H9 (cell line): ENCODE measurements around the gene SLC38A1. TPM values are rescaled to one million over a fixed set of nuclear protein-coding genes. Genes with fewer than 3 reads are reported as not detected.

Experiments
- DNase-seq: peaks from one replicate; pipeline ENCODE4 v3.0.0-alpha.2; 2017
- H2AFZ ChIP-seq: one replicate; pipeline ENCODE4 v1.6.1; 2013; ENCODE audit warnings: mild to moderate bottlenecking, low read length, control low read depth, moderate library complexity
- H2AK5ac ChIP-seq: 2 replicates; pipeline ENCODE4 v1.6.1; 2013; ENCODE audit warnings: low read length, control low read depth, mixed read lengths; ENCODE audit not compliant: insufficient read length
- H2BK120ac ChIP-seq: one replicate; pipeline ENCODE4 v1.6.1; 2013; ENCODE audit warnings: low read depth, mild to moderate bottlenecking, low read length, control low read depth, inconsistent platforms; ENCODE audit not compliant: poor library complexity, severe bottlenecking
- H2BK12ac ChIP-seq: 2 replicates; pipeline ENCODE4 v1.6.1; 2013; ENCODE audit warnings: low read length, control low read depth, mixed read lengths, low read depth; ENCODE audit not compliant: insufficient read length
- H2BK15ac ChIP-seq: 2 replicates; pipeline ENCODE4 v1.6.1; 2013; ENCODE audit warnings: low read depth, low read length, control low read depth
- H2BK20ac ChIP-seq: one replicate; pipeline ENCODE4 v1.6.1; 2013; ENCODE audit warnings: low read depth, mild to moderate bottlenecking, low read length, control low read depth, inconsistent platforms; ENCODE audit not compliant: poor library complexity, severe bottlenecking
- H2BK5ac ChIP-seq: 2 replicates; pipeline ENCODE4 v1.6.1; 2013; ENCODE audit warnings: low read length, control low read depth, mixed read lengths; ENCODE audit not compliant: insufficient read length
- H3K14ac ChIP-seq: 2 replicates; pipeline ENCODE4 v1.6.1; 2013; ENCODE audit warnings: low read length, control low read depth; ENCODE audit not compliant: insufficient read depth
- H3K18ac ChIP-seq: 2 replicates; pipeline ENCODE4 v1.6.1; 2013; ENCODE audit warnings: low read depth, mild to moderate bottlenecking, mixed read lengths, low read length, control low read depth; ENCODE audit not compliant: insufficient read length
- H3K23ac ChIP-seq: 2 replicates; pipeline ENCODE4 v1.6.1; 2013; ENCODE audit warnings: low read length, control low read depth, mixed read lengths, low read depth; ENCODE audit not compliant: insufficient read length
- H3K23me2 ChIP-seq: 2 replicates; pipeline ENCODE4 v1.6.1; 2013; ENCODE audit warnings: low read depth, mild to moderate bottlenecking, mixed read lengths, low read length, control low read depth; ENCODE audit not compliant: insufficient read length, poor library complexity, severe bottlenecking
- H3K27ac ChIP-seq: 2 replicates; pipeline ENCODE4 v1.5.1; 2013; ENCODE audit warnings: low read length, control low read depth, mixed read lengths, low read depth; ENCODE audit not compliant: insufficient read length
- H3K27me3 ChIP-seq: 2 replicates; pipeline ENCODE4 v1.6.1; 2013; ENCODE audit warnings: low read length, control low read depth, inconsistent platforms; ENCODE audit not compliant: insufficient read depth
- H3K4ac ChIP-seq: 2 replicates; pipeline ENCODE4 v1.6.1; 2013; ENCODE audit warnings: low read depth, mild to moderate bottlenecking, control low read depth, inconsistent platforms, low read length, moderate library complexity
- H3K4me1 ChIP-seq: 2 replicates; pipeline ENCODE4 v1.6.1; 2013; ENCODE audit warnings: low read length, control low read depth, inconsistent platforms; ENCODE audit not compliant: insufficient read depth
- H3K4me2 ChIP-seq: 2 replicates; pipeline ENCODE4 v1.6.1; 2013; ENCODE audit warnings: low read length, control low read depth, mixed read lengths; ENCODE audit not compliant: insufficient read length, insufficient read depth
- H3K56ac ChIP-seq: 2 replicates; pipeline ENCODE4 v1.6.1; 2013; ENCODE audit warnings: low read depth, mild to moderate bottlenecking, mixed read lengths, low read length, control low read depth; ENCODE audit not compliant: insufficient read length
- H3K79me1 ChIP-seq: 2 replicates; pipeline ENCODE4 v1.6.1; 2013; ENCODE audit warnings: low read depth, mild to moderate bottlenecking, moderate library complexity, low read length, control low read depth, inconsistent platforms; ENCODE audit not compliant: insufficient read depth, poor library complexity, severe bottlenecking
- H3K79me2 ChIP-seq: 2 replicates; pipeline ENCODE4 v1.6.1; 2013; ENCODE audit warnings: low read length, control low read depth, inconsistent platforms; ENCODE audit not compliant: insufficient read depth
- H3K9ac ChIP-seq: 2 replicates; pipeline ENCODE4 v1.6.1; 2013; ENCODE audit warnings: low read length, control low read depth, mixed read lengths; ENCODE audit not compliant: insufficient read length; ENCODE audit errors: extremely low read depth
- H3K9me3 ChIP-seq: one replicate; pipeline ENCODE4 v1.6.1; 2013; ENCODE audit warnings: low read depth, low read length, inconsistent platforms; ENCODE audit not compliant: control insufficient read depth
- H3T11ph ChIP-seq: one replicate; pipeline ENCODE4 v1.6.1; 2013; ENCODE audit warnings: mild to moderate bottlenecking, low read length, control low read depth, inconsistent platforms
- H4K20me1 ChIP-seq: one replicate; pipeline ENCODE4 v1.6.1; 2013; ENCODE audit not compliant: control insufficient read depth, insufficient read length, insufficient read depth
- H4K5ac ChIP-seq: 2 replicates; pipeline ENCODE4 v1.6.1; 2013; ENCODE audit warnings: low read depth, mild to moderate bottlenecking, mixed read lengths, low read length, control low read depth; ENCODE audit not compliant: insufficient read length
- H4K8ac ChIP-seq: replicated peaks from 2 replicates; pipeline ENCODE4 v1.6.1; 2013; ENCODE audit warnings: low read length, control low read depth, mixed read lengths, low read depth; ENCODE audit not compliant: insufficient read length
- H4K91ac ChIP-seq: 2 replicates; pipeline ENCODE4 v1.6.1; 2013; ENCODE audit warnings: low read depth, mild to moderate bottlenecking, moderate library complexity, mixed read lengths, low read length, control low read depth; ENCODE audit not compliant: insufficient read length
- H3K27ac Mint-ChIP-seq, 3 experiments: 2 replicates in 2 of 3; 3 replicates in 1 of 3; pipeline ENCODE4 v1.8.0; 2020 to 2021; ENCODE audit warnings: mixed read lengths in 3 of 3, mild to moderate bottlenecking in 1 of 3, moderate library complexity in 1 of 3
- H3K27me3 Mint-ChIP-seq: 2 replicates; pipeline ENCODE4 v1.8.0; 2021; ENCODE audit warnings: low read depth, mild to moderate bottlenecking, moderate library complexity, mixed read lengths
- H3K36me3 Mint-ChIP-seq, 3 experiments: 2 replicates in 2 of 3; 3 replicates in 1 of 3; pipeline ENCODE4 v1.8.0; 2020 to 2021; ENCODE audit warnings: low read depth in 3 of 3, mixed read lengths in 3 of 3; ENCODE audit not compliant: insufficient read depth in 1 of 3
- H3K4me1 Mint-ChIP-seq, 2 experiments: 2 replicates each; pipeline ENCODE4 v1.8.0; 2020; ENCODE audit warnings: mixed read lengths in 2 of 2
- H3K4me3 Mint-ChIP-seq, 2 experiments: 2 replicates in 1 of 2; 3 replicates in 1 of 2; pipeline ENCODE4 v1.8.0; 2020 to 2021; ENCODE audit warnings: mild to moderate bottlenecking in 2 of 2, mixed read lengths in 2 of 2, moderate library complexity in 1 of 2
- H3K9me3 Mint-ChIP-seq, 2 experiments: 2 replicates in 1 of 2; 3 replicates in 1 of 2; pipeline ENCODE4 v1.8.0; 2020; ENCODE audit warnings: mild to moderate bottlenecking in 2 of 2, mixed read lengths in 2 of 2, moderate library complexity in 1 of 2
- WGBS: extraction: QIAGEN DNeasy Blood & Tissue Kit; methylation state at CpG from one replicate; pipeline ENCODE4 v1.1.7; 2013; ENCODE audit warnings: missing lambda C conversion rate, low lambda C conversion rate, mixed read lengths; ENCODE audit not compliant: insufficient read length; ENCODE audit errors: extremely low coverage; 5-methylcytosine and 5-hydroxymethylcytosine counted together
- total RNA-seq: library from RNA; stranded (reverse); gene quantifications from 2 replicates; pipeline ENCODE4 v1.2.1, GENCODE V29; 2021
- TF ChIP-seq, protein P1 (sequence below): fragments of 200-600 bp; sonication (generic); conservative IDR thresholded peaks from 3 replicates; pipeline ENCODE4 v1.8.0; 2021; ENCODE audit warnings: antibody characterized with exemption, mild to moderate bottlenecking

SLC38A1 gene
- total RNA-seq, 1 experiment from 2014 or later: 216 TPM

DNA sequence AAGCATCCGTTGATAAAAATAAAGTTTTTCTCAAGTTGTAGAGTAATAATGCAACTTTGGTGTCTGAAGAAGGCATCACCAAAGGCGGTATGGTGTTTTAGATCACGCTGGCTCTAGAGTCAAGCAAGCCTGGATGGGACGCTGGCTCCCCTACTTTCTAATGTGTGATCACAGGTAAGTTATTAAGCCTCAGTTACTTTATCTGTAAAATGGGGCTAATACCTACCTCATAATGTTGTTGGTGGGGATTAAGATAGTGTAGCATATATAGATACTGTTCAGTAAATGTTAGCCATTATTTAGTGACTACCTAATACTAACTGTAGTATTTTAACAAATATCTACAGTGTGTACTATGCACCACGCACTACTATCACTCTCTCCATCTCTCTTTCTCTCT, 45.8 kb downstream of the SLC38A1 start:
- Histone ChIP-seq H3K56ac (no peak overlapping the region), H3K18ac (no peak overlapping the region), H3K27me3 (no peaks in the 10 kb centered on the region), H2BK12ac (no peak overlapping the region), H2AFZ (no peak overlapping the region), H3K79me1 (peaks cover 4% of the 10 kb centered on the region), H2BK20ac (no peak overlapping the region), H3K4ac (no peak overlapping the region), H3K4me1 (no peaks in the 10 kb centered on the region; the same call in 1 of the 2 replicates), H4K91ac (no peak overlapping the region), H3T11ph (no peak overlapping the region), H3K9ac (no peak overlapping the region), H3K14ac (no peak overlapping the region), H3K79me2 (no peaks in the 10 kb centered on the region; the same call in 1 of the 2 replicates), H2BK15ac (no peak overlapping the region), H3K23me2 (no peaks in the 10 kb centered on the region), H4K20me1 (no peaks in the 10 kb centered on the region), H3K27ac (no peak overlapping the region), H4K5ac (no peak overlapping the region), H3K9me3 (no peaks in the 10 kb centered on the region), H2BK5ac (no peak overlapping the region), H3K4me2 (no peak overlapping the region), H4K8ac (no peak overlapping the region), H3K23ac (no peak overlapping the region), H2AK5ac (no peak overlapping the region), H2BK120ac (no peak overlapping the region)
- Mint-ChIP-seq H3K4me1 (peaks cover 42 to 44% of the 10 kb centered on the region in 2 experiments), H3K4me3 (no peak overlapping the region), H3K9me3 (no peaks in the 10 kb centered on the region), H3K27me3 (no peaks in the 10 kb centered on the region), H3K36me3 (peaks cover 41 to 94% (median 69%) of the 10 kb centered on the region in 3 experiments; a peak in 6 of 7 replicates), H3K27ac (no peak overlapping the region)
- no peak for DNase-seq
- no CpG with 5 or more reads among the region's 5 CpGs for WGBS
- TF ChIP-seq, protein P1, sequence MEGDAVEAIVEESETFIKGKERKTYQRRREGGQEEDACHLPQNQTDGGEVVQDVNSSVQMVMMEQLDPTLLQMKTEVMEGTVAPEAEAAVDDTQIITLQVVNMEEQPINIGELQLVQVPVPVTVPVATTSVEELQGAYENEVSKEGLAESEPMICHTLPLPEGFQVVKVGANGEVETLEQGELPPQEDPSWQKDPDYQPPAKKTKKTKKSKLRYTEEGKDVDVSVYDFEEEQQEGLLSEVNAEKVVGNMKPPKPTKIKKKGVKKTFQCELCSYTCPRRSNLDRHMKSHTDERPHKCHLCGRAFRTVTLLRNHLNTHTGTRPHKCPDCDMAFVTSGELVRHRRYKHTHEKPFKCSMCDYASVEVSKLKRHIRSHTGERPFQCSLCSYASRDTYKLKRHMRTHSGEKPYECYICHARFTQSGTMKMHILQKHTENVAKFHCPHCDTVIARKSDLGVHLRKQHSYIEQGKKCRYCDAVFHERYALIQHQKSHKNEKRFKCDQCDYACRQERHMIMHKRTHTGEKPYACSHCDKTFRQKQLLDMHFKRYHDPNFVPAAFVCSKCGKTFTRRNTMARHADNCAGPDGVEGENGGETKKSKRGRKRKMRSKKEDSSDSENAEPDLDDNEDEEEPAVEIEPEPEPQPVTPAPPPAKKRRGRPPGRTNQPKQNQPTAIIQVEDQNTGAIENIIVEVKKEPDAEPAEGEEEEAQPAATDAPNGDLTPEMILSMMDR: no peak
